Limb (tissue), 2 donors: ENCODE data around the gene ZYX.
"Not testable (repeated sequence)": the region's sequence is repeated elsewhere in the genome, so short reads cannot be mapped to it uniquely, and the experiment has no call there.

Experiments used
- DNase-seq, 2 donors: peaks; one replicate each; pipeline ENCODE4 v3.0.0-alpha.2; 2016; ENCODE audit errors: extremely low spot score in 2 of 2

Gene ZYX

DNA sequence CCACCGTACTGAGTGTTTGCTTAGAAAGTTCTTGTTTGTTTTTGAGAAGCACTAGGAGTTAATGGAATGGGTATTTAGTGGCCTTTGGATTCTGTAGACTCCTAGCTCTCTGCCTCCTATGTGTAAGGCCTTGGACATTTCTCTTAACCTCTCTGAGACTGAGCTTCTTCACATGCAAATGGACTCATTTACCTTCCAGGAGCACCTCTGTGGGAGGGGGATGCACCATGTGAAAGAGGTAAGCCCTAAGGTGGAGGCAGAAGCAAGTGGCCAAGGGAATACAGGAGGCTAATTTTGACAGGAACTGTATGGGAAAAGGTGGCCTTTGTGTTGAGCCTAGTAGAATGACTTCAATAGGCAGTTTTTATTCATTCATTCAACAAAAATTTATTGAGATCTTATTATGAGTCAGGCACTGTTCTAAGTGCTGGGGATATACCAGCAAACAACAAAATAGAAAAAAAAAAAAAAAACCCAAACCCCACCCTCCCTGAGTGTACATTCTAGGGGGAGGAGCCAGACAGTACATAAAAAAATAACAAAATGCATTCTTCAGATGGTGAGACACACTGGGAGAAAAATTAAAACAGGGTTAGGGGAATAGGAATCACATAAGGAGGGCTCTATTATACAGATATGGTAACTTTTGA is 36.7 kb downstream of the ZYX start:
- no peak for DNase-seq

- no peak for DNase-seq
Measured at GRCh38 chr7:143418681-143419458, 37.7 kb downstream of the ZYX start.

GRCh38 chr7:143419880-143420279 is 38.7 kb downstream of the ZYX start:
- no peak for DNase-seq

DNA sequence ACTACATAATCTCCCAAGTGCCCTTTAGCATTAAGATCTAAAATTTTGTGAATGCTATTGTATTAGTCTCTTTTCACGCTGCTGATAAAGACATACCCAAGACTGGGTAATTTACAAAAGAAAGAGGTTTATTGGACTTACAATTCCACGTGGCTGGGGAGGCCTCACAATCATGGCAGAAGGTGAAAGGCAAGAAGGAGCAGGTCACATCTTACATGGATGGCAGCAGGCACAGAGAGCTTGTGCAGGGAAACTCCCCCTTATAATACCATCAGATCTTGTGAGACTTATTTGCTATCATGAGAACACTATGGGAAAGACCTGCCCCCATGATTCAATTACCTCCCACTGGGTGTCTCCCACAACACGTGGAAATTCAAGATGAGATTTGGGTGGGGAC is 39.5 kb downstream of the ZYX start:
- not testable (repeated sequence) for DNase-seq

DNA sequence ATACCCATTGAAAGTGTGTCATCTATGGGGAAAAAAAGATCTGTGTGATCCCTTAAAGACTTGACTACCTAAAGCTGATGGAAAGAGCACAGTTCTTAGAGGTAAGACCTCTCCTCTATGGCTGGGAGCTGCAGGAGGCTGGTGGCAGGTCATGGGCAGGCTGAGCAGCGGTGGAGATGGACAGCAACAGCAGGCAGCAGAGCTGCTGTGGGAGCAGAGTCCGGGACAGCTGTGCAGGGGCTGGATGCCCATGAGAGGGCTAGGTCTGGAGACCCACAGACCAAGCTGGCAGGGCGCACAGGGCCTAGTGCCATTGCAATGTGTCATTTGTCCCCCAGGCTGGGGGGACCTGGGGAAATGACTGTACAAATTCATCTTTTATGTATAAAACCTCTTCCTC is 40.9 kb downstream of the ZYX start:
- no peak for DNase-seq

DNA sequence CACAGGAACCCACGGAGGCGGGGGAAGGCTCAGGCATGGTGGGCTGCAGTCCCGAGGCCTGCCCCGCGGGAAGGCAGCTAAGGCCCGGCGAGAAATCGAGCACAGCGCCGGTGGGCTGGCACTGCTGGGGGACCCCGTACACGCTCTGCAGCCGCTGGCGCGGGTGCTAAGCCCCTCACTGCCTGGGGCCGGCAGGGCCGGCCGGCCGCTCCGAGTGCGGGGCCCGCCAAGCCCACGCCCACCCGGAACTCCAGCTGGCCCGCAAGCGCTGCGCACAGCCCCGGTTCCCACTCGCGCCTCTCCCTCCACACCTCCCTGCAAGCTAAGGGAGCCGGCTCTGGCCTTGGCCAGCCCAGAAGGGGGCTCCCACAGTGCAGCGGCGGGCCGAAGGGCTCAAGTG is 43.3 kb downstream of the ZYX start:
- not testable (repeated sequence) for DNase-seq

DNA sequence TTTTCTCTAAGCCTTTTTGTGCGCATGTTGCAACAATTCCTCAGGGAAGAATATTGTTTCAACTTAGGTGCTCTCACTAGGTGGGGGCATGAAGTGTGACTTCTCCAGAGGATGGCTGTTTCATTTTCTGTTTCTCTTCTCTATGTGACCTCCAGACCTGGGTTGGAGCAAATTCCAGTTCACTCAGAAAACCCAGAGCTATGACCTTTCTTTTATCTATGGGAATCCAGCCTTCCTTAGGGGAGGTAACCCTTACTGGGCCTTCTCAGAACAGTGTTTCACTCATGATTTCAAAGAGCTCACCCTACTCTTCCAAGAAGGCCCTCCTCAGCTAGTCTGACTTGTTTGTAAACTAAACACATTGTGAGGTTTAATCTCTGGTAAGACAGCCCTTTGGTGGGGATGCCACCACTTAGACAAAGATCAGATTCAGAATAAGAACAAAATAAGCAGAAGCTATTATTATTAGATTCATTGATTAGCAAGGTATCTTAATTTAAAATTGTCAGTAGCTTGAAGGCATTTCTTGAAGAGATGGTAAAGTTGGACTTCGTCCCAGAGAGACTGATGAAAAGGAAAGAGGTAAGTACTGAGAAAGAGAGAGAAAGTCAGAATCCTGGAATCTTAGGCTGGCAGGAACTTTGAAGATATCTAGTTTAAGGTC is 45.5 kb downstream of the ZYX start:
- DNase-seq: no peak

DNA sequence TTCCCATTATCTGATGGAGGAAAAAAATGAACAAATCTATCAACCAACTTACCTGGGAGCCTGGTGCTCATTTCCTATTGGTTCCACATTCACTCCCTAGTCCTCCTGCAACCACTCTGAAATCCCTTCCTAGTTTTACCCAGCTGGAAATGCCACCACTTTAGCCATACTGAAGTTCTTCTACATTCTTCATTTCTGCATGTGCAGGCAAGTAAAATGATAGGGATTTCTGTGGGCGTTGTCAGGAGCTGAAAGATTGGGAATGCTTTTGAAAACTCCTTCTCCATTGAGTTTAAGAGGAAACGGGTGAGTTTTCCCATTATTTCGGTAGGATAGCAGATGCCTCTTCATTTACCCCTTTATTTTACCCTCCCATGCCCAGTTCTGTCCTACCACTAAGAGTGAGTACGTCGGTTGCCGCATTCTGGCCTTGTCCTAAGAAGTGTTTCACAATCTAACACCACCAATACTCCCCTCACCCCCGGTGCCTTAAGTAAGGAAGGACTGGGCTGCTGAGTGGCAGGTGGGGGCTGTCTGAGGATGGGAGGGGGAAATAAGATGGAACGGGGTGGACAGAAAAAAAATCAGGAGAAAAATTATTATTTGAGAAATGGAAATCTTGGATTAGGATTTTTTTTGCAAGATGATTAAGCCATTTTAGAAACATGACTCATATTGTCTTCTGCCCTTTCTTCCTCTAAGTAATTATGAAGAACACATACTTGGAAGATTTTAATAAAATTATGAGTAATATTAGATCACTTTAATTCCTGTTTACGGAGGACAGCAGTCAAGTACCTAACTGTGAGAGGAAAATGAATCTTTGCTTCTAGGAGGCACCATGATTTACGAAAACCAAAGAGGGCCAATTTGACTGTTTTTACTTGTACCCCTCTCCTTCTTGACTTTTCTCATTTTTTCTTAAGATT is 48.9 kb downstream of the ZYX start:
- no peak for DNase-seq

GRCh38 chr7:143431109-143431508 is 50.0 kb downstream of the ZYX start:
- DNase-seq: no peak

DNA sequence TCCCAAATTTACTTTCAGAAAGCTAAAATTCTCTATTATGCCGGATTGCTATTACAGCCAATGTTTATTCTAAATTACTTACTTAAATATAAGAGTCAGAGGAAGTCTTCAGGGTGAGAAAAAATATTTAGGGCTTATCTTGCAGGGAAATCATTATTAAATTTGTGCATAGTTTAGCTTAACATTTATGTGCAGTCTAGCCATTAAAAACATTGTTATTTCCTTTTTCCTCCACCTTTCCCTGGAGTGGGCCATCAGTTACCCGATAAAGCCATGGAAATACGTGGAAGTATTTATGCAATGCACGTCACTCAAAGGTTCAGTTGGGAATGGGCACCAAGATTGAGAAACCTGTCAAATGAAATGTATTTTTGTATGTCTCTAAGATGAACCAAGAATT is 52.6 kb downstream of the ZYX start:
- no peak for DNase-seq

DNA sequence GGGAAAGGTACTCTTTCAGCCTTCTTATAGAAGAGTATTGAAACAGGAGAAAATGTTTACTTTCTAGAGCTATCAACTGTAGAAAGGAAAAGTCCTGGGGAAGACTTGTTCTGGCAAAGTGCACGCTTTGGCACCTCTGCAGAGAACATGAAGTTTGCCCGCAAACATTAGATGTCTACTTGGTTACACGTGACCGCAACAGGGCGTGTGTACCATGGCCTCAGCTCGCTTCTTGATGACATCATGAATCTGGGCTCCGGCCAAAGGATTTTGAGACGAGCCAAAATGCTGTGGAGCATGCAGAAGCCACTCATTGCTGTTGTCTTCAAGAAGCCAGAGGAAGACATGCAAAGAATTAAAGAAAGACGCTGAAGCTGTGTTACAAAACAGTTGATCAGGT is 53.5 kb downstream of the ZYX start:
- DNase-seq: no peak

DNA sequence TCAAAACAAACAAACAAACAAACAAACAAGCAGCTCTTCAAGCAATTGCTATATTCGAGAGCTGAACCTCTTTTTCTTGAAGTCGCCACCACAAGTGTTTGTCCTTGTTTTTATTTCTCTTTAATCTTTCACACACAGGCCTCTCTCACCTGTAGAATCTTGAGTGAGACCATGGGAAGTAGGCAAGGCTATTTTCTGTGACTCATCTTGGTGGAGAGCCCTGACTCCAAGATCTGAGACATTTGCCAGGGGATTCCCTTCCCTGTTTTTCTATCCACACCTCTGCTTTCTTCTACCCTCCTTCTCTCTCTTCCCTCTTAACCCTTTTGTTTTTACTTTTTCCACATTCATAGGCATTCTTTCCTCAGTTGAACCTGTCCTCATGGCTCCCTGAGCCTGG is 54.1 kb downstream of the ZYX start:
- DNase-seq: no peak

DNA sequence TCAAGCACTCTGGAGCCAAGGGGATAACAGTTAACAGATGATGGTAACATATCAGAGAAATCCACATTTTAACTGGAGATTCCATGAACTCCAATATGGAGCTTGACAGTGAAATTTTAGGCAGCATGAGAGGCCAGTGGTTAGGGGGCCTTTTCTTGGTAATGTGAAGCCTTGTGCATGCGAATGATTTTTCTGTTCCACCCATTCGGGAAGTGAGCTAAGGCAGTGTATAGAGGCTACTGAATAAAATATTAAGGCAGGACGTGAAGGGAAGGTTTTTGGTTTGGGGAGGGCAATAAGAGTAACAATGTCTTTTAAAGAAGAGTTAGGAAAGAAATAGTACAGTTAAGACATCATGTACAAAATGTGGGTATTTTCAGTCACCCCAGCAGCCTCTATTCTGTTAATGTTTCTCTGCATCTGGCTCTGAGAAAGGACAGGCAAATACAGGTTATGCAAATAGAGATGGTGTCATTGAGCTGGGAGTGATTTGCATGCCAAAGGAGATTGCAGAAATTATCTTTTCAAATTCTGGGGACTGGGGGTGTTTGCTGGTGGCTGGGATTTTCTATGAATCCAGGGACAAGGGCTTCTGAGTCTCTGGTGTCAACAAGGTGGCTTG is 55.3 kb downstream of the ZYX start:
- DNase-seq: no peak

DNA sequence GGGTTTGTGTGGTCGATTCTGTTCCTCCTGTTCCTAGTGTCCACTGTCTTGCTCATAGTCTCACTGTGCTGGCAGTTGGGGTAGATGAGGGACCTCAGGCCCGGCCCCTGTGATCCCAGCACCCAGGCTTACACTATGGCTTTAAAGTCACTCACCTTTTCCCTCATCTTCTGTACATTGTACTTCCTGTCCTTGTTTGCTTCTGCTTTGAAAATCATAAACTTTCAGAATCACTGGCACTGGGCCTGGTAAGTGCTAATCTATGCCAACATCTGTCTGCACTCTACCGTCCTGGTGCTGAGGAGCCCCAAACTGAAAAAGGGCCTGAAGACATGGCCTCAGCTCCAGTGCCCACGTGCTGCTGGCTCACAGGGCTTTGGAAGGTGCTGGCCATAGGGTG is 56.4 kb downstream of the ZYX start:
- DNase-seq: no peak

DNA sequence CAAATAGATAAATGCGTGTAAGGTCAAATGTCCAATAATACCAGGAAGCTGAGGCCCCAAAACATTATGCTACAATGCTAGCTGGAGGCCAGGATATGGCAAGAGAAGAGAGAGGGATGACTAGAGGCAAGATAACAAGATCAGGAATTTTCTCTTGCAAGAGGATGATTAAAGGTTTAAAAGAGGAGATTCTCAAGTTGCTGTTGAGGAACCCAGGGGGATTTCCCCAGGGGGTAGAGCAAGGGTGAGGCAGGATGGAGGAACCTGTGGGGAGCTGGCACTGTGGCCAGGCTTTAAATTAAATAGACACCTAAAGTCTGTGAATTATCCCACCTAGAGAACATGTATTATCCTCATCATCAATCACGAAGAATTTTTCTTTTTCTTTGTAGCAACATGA is 58.7 kb downstream of the ZYX start:
- no peak for DNase-seq
